Measurements from ENCODE around the gene TCF25. TPM values are rescaled to one million over a fixed set of nuclear protein-coding genes. Genes with fewer than 3 reads are reported as not detected.
"Not testable (repeated sequence)": the region's sequence is repeated elsewhere in the genome, so short reads cannot be mapped to it uniquely, and the experiment has no call there.

The TCF25 gene
- total and polyA plus RNA-seq, 2 donors: 104 to 200 TPM

GRCh38 chr16:89829630-89830437 is 43.6 kb upstream of the TCF25 start:
- whole genome bisulfite sequencing: 91% methylated on average over 17 of the region's 17 CpGs
- no peak overlapping the region for H3K27ac ChIP-seq (ENCODE audit: low read depth in 1 of 2, low read length in 1 of 2)
- peaks cover 3 to 9% of the 10 kb centered on the region in 2 donors for H3K9me3 ChIP-seq (ENCODE audit: control insufficient read depth in 2 of 2, insufficient read depth in 1 of 2, low read length in 1 of 2)
- H3K36me3 ChIP-seq (ENCODE audit: control insufficient read depth in 2 of 2, insufficient read depth in 2 of 2, low read length in 1 of 2): no peaks in the 10 kb centered on the region
- peaks cover 16 to 41% of the 10 kb centered on the region in 2 donors for H3K27me3 ChIP-seq (ENCODE audit: control insufficient read depth in 2 of 2, insufficient read depth in 1 of 2, low read length in 1 of 2)
- no peak for DNase-seq (ENCODE audit: low read depth in 6 of 9, low spot score in 9 of 9)
- no peak overlapping the region for H3K4me3 ChIP-seq (ENCODE audit: low read length in 2 of 2)
- H3K4me1 ChIP-seq (ENCODE audit: control insufficient read depth in 2 of 2, insufficient read depth in 2 of 2, low read length in 2 of 2): peaks cover 0 to 12% of the 10 kb centered on the region in 2 donors

GRCh38 chr16:89831810-89832328 is 41.5 kb upstream of the TCF25 start:
- WGBS: 98% methylated on average over 25 of the region's 25 CpGs
- Histone ChIP-seq H3K9me3 (ENCODE audit: control insufficient read depth in 2 of 2, insufficient read depth in 1 of 2, low read length in 1 of 2) (peaks cover 3 to 17% of the 10 kb centered on the region in 2 donors), H3K4me1 (ENCODE audit: control insufficient read depth in 2 of 2, insufficient read depth in 2 of 2, low read length in 2 of 2) (peaks cover 0 to 12% of the 10 kb centered on the region in 2 donors), H3K27me3 (ENCODE audit: control insufficient read depth in 2 of 2, insufficient read depth in 1 of 2, low read length in 1 of 2) (peaks cover 14 to 29% of the 10 kb centered on the region in 2 donors), H3K27ac (ENCODE audit: low read depth in 1 of 2, low read length in 1 of 2) (no peak overlapping the region), H3K36me3 (ENCODE audit: control insufficient read depth in 2 of 2, insufficient read depth in 2 of 2, low read length in 1 of 2) (no peaks in the 10 kb centered on the region), H3K4me3 (ENCODE audit: low read length in 2 of 2) (no peak overlapping the region)
- no peak for DNase-seq (ENCODE audit: low read depth in 6 of 9, low spot score in 9 of 9)

DNA sequence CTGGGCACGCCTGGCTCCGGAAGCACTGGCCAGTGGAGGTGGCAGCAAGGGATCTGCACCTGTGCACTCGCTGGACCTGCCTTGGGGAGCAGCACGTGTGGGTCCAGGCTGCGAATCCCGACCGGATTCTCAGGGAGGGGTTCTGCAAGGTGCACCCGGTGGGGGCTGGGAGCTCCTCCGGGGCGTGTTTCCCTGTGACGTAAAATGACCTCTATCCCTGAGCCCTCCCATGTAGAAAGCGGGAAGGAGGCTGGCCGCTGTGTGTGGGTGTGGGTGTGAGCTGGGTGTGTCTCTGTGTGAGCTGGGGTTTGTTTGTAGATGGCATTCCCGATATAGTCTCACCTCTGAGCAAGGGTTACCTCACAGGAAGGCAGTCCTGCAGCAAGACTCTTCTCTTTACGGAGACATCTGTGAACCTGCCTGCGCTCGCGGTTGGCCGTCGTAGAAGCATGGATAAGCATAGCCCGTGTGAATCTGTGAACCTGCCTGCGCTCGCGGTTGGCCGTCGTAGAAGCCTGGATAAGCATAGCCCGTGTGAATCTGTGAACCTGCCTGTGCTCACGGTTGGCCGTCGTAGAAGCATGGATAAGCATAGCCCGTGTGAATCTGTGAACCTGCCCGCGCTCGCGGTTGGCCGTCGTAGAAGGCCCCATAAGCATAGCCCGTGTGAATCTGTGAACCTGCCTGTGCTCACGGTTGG is 39.6 kb upstream of the TCF25 start:
- H3K4me1 ChIP-seq (ENCODE audit: control insufficient read depth in 2 of 2, insufficient read depth in 2 of 2, low read length in 2 of 2): peaks cover 10 to 17% of the 10 kb centered on the region in 2 donors
- H3K27me3 ChIP-seq (ENCODE audit: control insufficient read depth in 2 of 2, insufficient read depth in 1 of 2, low read length in 1 of 2): peaks cover 7 to 16% of the 10 kb centered on the region in 2 donors
- 98% methylated on average over 39 of the region's 39 CpGs for WGBS
- H3K36me3 ChIP-seq (ENCODE audit: control insufficient read depth in 2 of 2, insufficient read depth in 2 of 2, low read length in 1 of 2); H3K27ac ChIP-seq (ENCODE audit: low read depth in 1 of 2, low read length in 1 of 2); DNase-seq (ENCODE audit: low read depth in 6 of 9, low spot score in 9 of 9); H3K4me3 ChIP-seq (ENCODE audit: low read length in 2 of 2): not testable (repeated sequence)
- H3K9me3 ChIP-seq (ENCODE audit: control insufficient read depth in 2 of 2, insufficient read depth in 1 of 2, low read length in 1 of 2): peaks cover 3 to 17% of the 10 kb centered on the region in 2 donors

- not testable (repeated sequence) for H3K27me3 ChIP-seq (ENCODE audit: control insufficient read depth in 2 of 2, insufficient read depth in 1 of 2, low read length in 1 of 2); H3K36me3 ChIP-seq (ENCODE audit: control insufficient read depth in 2 of 2, insufficient read depth in 2 of 2, low read length in 1 of 2); DNase-seq (ENCODE audit: low read depth in 6 of 9, low spot score in 9 of 9); H3K27ac ChIP-seq (ENCODE audit: low read depth in 1 of 2, low read length in 1 of 2); H3K4me3 ChIP-seq (ENCODE audit: low read length in 2 of 2)
- Histone ChIP-seq H3K4me1 (ENCODE audit: control insufficient read depth in 2 of 2, insufficient read depth in 2 of 2, low read length in 2 of 2) (peaks cover 10 to 14% of the 10 kb centered on the region in 2 donors), H3K9me3 (ENCODE audit: control insufficient read depth in 2 of 2, insufficient read depth in 1 of 2, low read length in 1 of 2) (peaks cover 3 to 17% of the 10 kb centered on the region in 2 donors)
- 98% methylated on average over 42 of the region's 42 CpGs for WGBS
Observed at GRCh38 chr16:89834813-89835363, 38.5 kb upstream of the TCF25 start.

DNA sequence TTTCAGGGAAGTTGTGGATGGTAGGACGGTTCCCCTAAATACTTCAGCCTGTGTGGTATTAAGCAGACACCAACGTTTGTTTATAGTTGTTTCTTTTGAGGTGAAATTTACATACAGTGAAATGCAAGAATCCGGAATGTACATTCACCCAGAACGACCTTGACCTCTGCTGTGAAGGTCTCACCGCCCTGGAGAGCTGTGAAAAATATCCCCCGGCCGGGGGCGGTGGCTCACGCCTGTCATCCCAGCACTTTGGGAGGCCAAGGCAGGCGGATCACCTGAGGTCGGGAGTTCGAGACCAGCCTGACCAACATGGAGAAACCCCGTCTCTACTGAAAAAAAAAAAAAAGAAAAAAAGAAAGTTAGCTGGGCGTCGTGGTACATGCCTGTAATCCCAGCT is 36.9 kb upstream of the TCF25 start:
- not testable (repeated sequence) for H3K27ac ChIP-seq (ENCODE audit: low read depth in 1 of 2, low read length in 1 of 2); H3K27me3 ChIP-seq (ENCODE audit: control insufficient read depth in 2 of 2, insufficient read depth in 1 of 2, low read length in 1 of 2); H3K4me3 ChIP-seq (ENCODE audit: low read length in 2 of 2); H3K36me3 ChIP-seq (ENCODE audit: control insufficient read depth in 2 of 2, insufficient read depth in 2 of 2, low read length in 1 of 2); DNase-seq (ENCODE audit: low read depth in 6 of 9, low spot score in 9 of 9)
- H3K9me3 ChIP-seq (ENCODE audit: control insufficient read depth in 2 of 2, insufficient read depth in 1 of 2, low read length in 1 of 2): peaks cover 3 to 17% of the 10 kb centered on the region in 2 donors
- 93% methylated on average over 15 of the region's 15 CpGs for WGBS
- peaks cover 10 to 14% of the 10 kb centered on the region in 2 donors for H3K4me1 ChIP-seq (ENCODE audit: control insufficient read depth in 2 of 2, insufficient read depth in 2 of 2, low read length in 2 of 2)

DNA sequence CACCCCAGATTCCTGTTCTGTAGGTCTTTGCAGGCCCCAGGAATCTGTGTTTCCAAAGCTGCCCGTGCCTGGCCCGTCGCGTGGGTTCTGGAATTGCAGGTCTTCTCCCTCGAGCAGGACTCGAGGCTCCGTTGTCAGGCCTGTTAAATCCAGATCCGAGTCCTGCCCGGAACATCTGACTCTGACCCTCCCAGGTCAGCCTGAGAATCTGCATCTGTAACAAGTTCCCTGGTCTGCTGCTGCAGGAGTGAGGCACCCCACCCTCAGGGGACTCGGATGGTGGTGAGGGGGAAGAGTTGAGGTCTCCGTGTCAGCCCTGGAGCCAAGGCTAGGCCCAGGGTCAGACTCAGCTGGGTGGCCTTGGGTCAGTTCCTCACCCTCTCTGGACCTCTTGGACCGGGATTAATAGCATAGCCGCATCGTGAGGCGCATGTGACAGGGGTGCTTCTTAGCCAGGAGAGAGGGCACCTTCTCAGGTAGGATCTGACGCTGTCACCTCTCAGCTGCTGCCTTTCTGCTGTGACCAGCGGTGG is 36.3 kb upstream of the TCF25 start:
- H3K27me3 ChIP-seq (ENCODE audit: control insufficient read depth in 2 of 2, insufficient read depth in 1 of 2, low read length in 1 of 2): no peaks in the 10 kb centered on the region
- peaks cover 3 to 17% of the 10 kb centered on the region in 2 donors for H3K9me3 ChIP-seq (ENCODE audit: control insufficient read depth in 2 of 2, insufficient read depth in 1 of 2, low read length in 1 of 2)
- WGBS: 96% methylated on average over 17 of the region's 17 CpGs
- no peak for DNase-seq (ENCODE audit: low read depth in 6 of 9, low spot score in 9 of 9)
- H3K27ac ChIP-seq (ENCODE audit: low read depth in 1 of 2, low read length in 1 of 2): no peak overlapping the region
- H3K4me1 ChIP-seq (ENCODE audit: control insufficient read depth in 2 of 2, insufficient read depth in 2 of 2, low read length in 2 of 2): peaks cover 10 to 14% of the 10 kb centered on the region in 2 donors
- no peak overlapping the region for H3K4me3 ChIP-seq (ENCODE audit: low read length in 2 of 2)
- no peaks in the 10 kb centered on the region for H3K36me3 ChIP-seq (ENCODE audit: control insufficient read depth in 2 of 2, insufficient read depth in 2 of 2, low read length in 1 of 2)

- H3K9me3 ChIP-seq (ENCODE audit: control insufficient read depth in 2 of 2, insufficient read depth in 1 of 2, low read length in 1 of 2): no peaks in the 10 kb centered on the region
- no peak overlapping the region for H3K27ac ChIP-seq (ENCODE audit: low read depth in 1 of 2, low read length in 1 of 2)
- DNase-seq (ENCODE audit: low read depth in 6 of 9, low spot score in 9 of 9): no peak
- peaks cover 10 to 22% of the 10 kb centered on the region in 2 donors for H3K4me1 ChIP-seq (ENCODE audit: control insufficient read depth in 2 of 2, insufficient read depth in 2 of 2, low read length in 2 of 2)
- peaks cover 0 to 2% of the 10 kb centered on the region in 2 donors for H3K27me3 ChIP-seq (ENCODE audit: control insufficient read depth in 2 of 2, insufficient read depth in 1 of 2, low read length in 1 of 2)
- 52% methylated on average over 10 of the region's 10 CpGs for WGBS
- H3K36me3 ChIP-seq (ENCODE audit: control insufficient read depth in 2 of 2, insufficient read depth in 2 of 2, low read length in 1 of 2): no peaks in the 10 kb centered on the region
- no peak overlapping the region for H3K4me3 ChIP-seq (ENCODE audit: low read length in 2 of 2)
Observed at GRCh38 chr16:89841275-89841674, 32.1 kb upstream of the TCF25 start.

DNA sequence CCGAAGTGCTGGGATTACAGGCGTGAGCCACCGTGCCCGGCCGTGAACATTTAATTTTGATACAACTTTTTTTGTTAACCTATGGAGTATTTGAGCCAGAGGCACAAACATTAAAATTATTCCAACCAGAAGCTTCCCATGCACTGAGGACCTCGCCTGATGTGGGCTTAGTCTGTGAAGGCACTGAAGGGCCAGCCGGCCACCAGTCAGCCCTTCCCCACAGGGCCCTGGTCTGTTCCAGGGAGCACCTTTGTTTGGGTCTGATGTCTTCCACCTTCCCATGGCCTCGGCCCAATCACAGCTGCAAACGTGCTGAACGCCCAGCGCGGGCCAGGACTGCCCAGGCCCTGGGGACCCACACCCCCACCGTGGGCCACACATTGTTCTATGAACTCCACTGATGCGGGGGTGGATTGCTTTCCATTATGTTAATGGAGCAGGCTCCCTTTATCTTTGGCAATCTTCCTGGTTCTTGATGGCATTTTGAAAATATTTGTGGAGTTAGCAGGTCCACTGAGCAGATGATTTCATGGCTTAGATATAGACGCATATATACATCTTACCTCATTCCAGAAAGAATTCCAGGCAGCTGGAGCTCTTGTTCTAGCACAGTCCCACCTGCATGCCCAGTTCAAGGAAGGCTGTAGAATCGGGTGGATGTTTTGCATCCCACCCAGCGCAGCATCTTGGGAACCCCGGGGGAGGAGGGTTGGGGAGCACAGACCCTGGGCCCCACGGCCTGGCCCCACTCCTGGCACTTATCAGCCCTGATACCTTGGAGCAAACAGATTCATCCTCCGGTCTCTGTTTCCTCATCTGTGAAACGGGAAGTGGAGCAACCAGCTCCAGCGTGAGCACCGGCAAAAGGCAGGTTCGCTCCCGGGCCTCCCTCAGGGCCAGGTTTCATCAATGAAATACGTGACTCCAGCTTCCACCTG is 30.7 kb upstream of the TCF25 start:
- Histone ChIP-seq H3K27me3 (ENCODE audit: control insufficient read depth in 2 of 2, insufficient read depth in 1 of 2, low read length in 1 of 2) (peaks cover 0 to 2% of the 10 kb centered on the region in 2 donors), H3K9me3 (ENCODE audit: control insufficient read depth in 2 of 2, insufficient read depth in 1 of 2, low read length in 1 of 2) (no peaks in the 10 kb centered on the region), H3K36me3 (ENCODE audit: control insufficient read depth in 2 of 2, insufficient read depth in 2 of 2, low read length in 1 of 2) (no peaks in the 10 kb centered on the region), H3K27ac (ENCODE audit: low read depth in 1 of 2, low read length in 1 of 2) (no peak overlapping the region), H3K4me1 (ENCODE audit: control insufficient read depth in 2 of 2, insufficient read depth in 2 of 2, low read length in 2 of 2) (peaks cover 6 to 20% of the 10 kb centered on the region in 2 donors), H3K4me3 (ENCODE audit: low read length in 2 of 2) (no peak overlapping the region)
- 90% methylated on average over 26 of the region's 26 CpGs for WGBS
- DNase-seq (ENCODE audit: low read depth in 6 of 9, low spot score in 9 of 9): no peak

All from thymus (tissue), 11 donors.